Stomach (tissue), 4 donors: ENCODE measurements around the gene CNIH4.

Experiments
- CTCF ChIP-seq, 7 experiments: fragments of 450-650 bp in 4 of 7; fragments of 200-600 bp in 3 of 7; sonication (generic) in 3 of 7; IDR thresholded peaks; one replicate each; pipeline ENCODE4 v1.5.1; 2016 to 2019; ENCODE audit warnings: antibody characterized with exemption in 7 of 7, control low read depth in 2 of 7, mild to moderate bottlenecking in 1 of 7
- POLR2A ChIP-seq, 4 donors: fragments of 450-650 bp; IDR thresholded peaks; one replicate each; pipeline ENCODE4 v1.6.1; 2016; ENCODE audit warnings: antibody characterized with exemption in 4 of 4, control low read depth in 2 of 4, mild to moderate bottlenecking in 1 of 4, moderate library complexity in 1 of 4

GRCh38 chr1:224358237-224358636, 1.6 kb downstream of the CNIH4 start:
- no peak for TF ChIP-seq CTCF (IDR thresholded peaks at IDR 0.05)
- no peak for TF ChIP-seq POLR2A (IDR thresholded peaks at IDR 0.05)
